BLaER1 treated with 17β-estradiol and CSF1 and Interleukin-3, amounts not matched to agents 10 nM and 100 nM (cell line): ENCODE measurements around the gene SLC12A7.
A peak's percentile ranks its signal among the peaks of the same experiment; 100 is the strongest.

Experiments used
- H3K27ac ChIP-seq, 11 experiments: shearing (Covaris generic); formaldehyde crosslinking; 2 replicates each; pipeline ENCODE4 v1.8.1; 2022
- H3K27me3 ChIP-seq, 11 experiments: shearing (Covaris generic); formaldehyde crosslinking; 2 replicates each; pipeline ENCODE4 v1.8.1; 2022
- H3K36me3 ChIP-seq, 11 experiments: shearing (Covaris generic); formaldehyde crosslinking; 2 replicates each; pipeline ENCODE4 v1.8.1; 2022
- H3K4me1 ChIP-seq, 10 experiments: shearing (Covaris generic); formaldehyde crosslinking; 2 replicates each; pipeline ENCODE4 v1.8.1; 2022
- H3K4me2 ChIP-seq, 11 experiments: shearing (Covaris generic); formaldehyde crosslinking; 2 replicates each; pipeline ENCODE4 v1.8.1; 2022
- H3K4me3 ChIP-seq, 10 experiments: shearing (Covaris generic); formaldehyde crosslinking; 2 replicates each; pipeline ENCODE4 v1.8.1; 2022
- H3K9ac ChIP-seq, 11 experiments: shearing (Covaris generic); formaldehyde crosslinking; 2 replicates each; pipeline ENCODE4 v1.8.1; 2022
- H3K9me3 ChIP-seq, 11 experiments: shearing (Covaris generic); formaldehyde crosslinking; replicated peaks in 1 of 11; 2 replicates each; pipeline ENCODE4 v1.8.1; 2022
- H4K20me1 ChIP-seq, 11 experiments: shearing (Covaris generic); formaldehyde crosslinking; 2 replicates each; pipeline ENCODE4 v1.8.1; 2022
- Cebpa-rat ChIP-seq, 11 experiments: shearing (Covaris generic); IDR thresholded peaks; 2 replicates each; pipeline ENCODE4 v1.8.1; 2022

Gene SLC12A7

GRCh38 chr5:1050423-1051365 lies 61.2 kb downstream of the SLC12A7 start:
- peaks cover 0 to 6% (median 0%) of the 10 kb centered on the region in 11 experiments; a peak in 2 of 22 replicates for H3K9me3 ChIP-seq
- H3K9ac ChIP-seq, result peak overlapping the region in 3 of 11 experiments; percentile 34 to 57 (median 40); a peak in 4 of 22 replicates
- H3K4me3 ChIP-seq, result no peak overlapping the region
- H3K27ac ChIP-seq, result peak overlapping the region in 2 of 11 experiments; percentile 2 to 35; a peak in 2 of 22 replicates
- peaks cover 14 to 62% (median 43%) of the 10 kb centered on the region in 11 experiments; a peak in 20 of 22 replicates for H4K20me1 ChIP-seq
- TF ChIP-seq Cebpa-rat (IDR thresholded peaks at IDR 0.05), result no peak
- peaks cover 0 to 23% (median 0%) of the 10 kb centered on the region in 11 experiments; a peak in 6 of 22 replicates for H3K27me3 ChIP-seq
- peak overlapping the region in 9 of 11 experiments; percentile 38 to 92 (median 84); a peak in 18 of 22 replicates for H3K4me2 ChIP-seq
- H3K4me1 ChIP-seq, result peaks cover 29 to 73% (median 67%) of the 10 kb centered on the region in 10 experiments
- H3K36me3 ChIP-seq, result peaks cover 0 to 6% (median 0%) of the 10 kb centered on the region in 11 experiments; a peak in 3 of 22 replicates

GRCh38 chr5:1048861-1049838 lies 62.7 kb downstream of the SLC12A7 start:
- Histone ChIP-seq H3K27ac (no peak overlapping the region), H3K27me3 (peaks cover 0 to 23% (median 0%) of the 10 kb centered on the region in 11 experiments; a peak in 6 of 22 replicates), H3K4me3 (no peak overlapping the region), H3K9me3 (peaks cover 0 to 9% (median 0%) of the 10 kb centered on the region in 11 experiments; a peak in 3 of 22 replicates), H3K9ac (0 out of 22 replicates have a peak overlapping the region, but pooled peaks of 1 of the 11 experiments have one; percentile 47), H3K4me1 (peaks cover 16 to 58% (median 52%) of the 10 kb centered on the region in 10 experiments), H4K20me1 (peaks cover 4 to 47% (median 29%) of the 10 kb centered on the region in 11 experiments; a peak in 20 of 22 replicates), H3K4me2 (peak overlapping the region in 9 of 11 experiments; percentile 38 to 92 (median 84); a peak in 13 of 22 replicates), H3K36me3 (peaks cover 0 to 6% (median 0%) of the 10 kb centered on the region in 11 experiments; a peak in 2 of 22 replicates)
- no peak for TF ChIP-seq Cebpa-rat (IDR thresholded peaks at IDR 0.05)

GRCh38 chr5:1048162-1048721 lies 63.6 kb downstream of the SLC12A7 start:
- Histone ChIP-seq H3K27ac (no peak overlapping the region), H3K9me3 (peaks cover 0 to 9% (median 0%) of the 10 kb centered on the region in 11 experiments; a peak in 3 of 22 replicates), H3K4me1 (peaks cover 8 to 49% (median 43%) of the 10 kb centered on the region in 10 experiments; a peak in 19 of 20 replicates), H4K20me1 (peaks cover 0 to 40% (median 21%) of the 10 kb centered on the region in 11 experiments; a peak in 20 of 22 replicates), H3K4me2 (peak overlapping the region in 1 of 11 experiments; percentile 38; a peak in 2 of 22 replicates), H3K36me3 (peaks cover 0 to 6% (median 0%) of the 10 kb centered on the region in 11 experiments; a peak in 2 of 22 replicates), H3K9ac (no peak overlapping the region), H3K4me3 (no peak overlapping the region), H3K27me3 (peaks cover 0 to 23% (median 0%) of the 10 kb centered on the region in 11 experiments; a peak in 6 of 22 replicates)
- TF ChIP-seq Cebpa-rat (IDR thresholded peaks at IDR 0.05), result no peak

DNA sequence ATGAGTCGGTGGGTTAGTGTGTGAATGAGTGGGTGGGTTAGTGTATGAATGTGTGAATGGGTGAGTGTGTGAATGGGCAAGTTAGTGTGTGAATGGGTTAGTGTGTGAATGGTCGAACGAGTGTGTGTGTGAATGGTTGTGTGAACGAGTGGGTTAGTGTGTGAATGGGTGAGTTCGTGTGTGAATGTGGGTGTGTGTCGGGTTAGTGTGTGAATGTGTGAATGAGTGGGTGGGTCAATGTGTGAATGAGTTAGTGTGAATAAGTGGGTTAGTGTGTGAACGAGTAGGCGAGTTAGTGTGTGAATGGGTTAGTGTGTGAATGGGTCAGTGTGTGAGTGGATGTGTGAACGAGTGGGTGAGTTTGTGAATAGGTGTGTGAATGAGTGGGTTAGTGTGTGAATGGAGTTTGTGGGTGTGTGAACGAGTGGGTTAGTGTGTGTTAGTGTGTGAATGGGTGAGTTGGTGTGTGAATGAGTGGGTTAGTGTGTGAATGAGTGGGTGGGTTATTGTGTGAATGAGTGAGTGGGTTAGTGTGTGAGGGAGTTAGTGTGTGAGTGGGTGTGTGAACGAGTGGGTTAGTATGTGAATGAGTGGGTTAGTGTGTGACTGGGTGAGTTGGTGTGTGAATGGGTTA lies 64.4 kb downstream of the SLC12A7 start:
- H3K27me3 ChIP-seq, result peaks cover 0 to 23% (median 0%) of the 10 kb centered on the region in 11 experiments; a peak in 6 of 22 replicates
- H3K4me1 ChIP-seq, result peaks cover 4 to 41% (median 35%) of the 10 kb centered on the region in 10 experiments; a peak in 18 of 20 replicates

GRCh38 chr5:1045960-1046560 lies 65.8 kb downstream of the SLC12A7 start:
- Histone ChIP-seq H3K4me2 (no peak overlapping the region), H3K4me3 (no peak overlapping the region), H3K27ac (no peak overlapping the region), H4K20me1 (peaks cover 0 to 18% (median 6%) of the 10 kb centered on the region in 11 experiments; a peak in 7 of 22 replicates), H3K9ac (no peak overlapping the region), H3K9me3 (peaks cover 0 to 9% (median 3%) of the 10 kb centered on the region in 11 experiments; a peak in 6 of 22 replicates), H3K36me3 (no peaks in the 10 kb centered on the region), H3K27me3 (peaks cover 0 to 12% (median 0%) of the 10 kb centered on the region in 11 experiments; a peak in 6 of 22 replicates), H3K4me1 (peaks cover 4 to 27% (median 21%) of the 10 kb centered on the region in 10 experiments; a peak in 18 of 20 replicates)
- TF ChIP-seq Cebpa-rat (IDR thresholded peaks at IDR 0.05), result no peak

More for the DNA sequence above, 64.4 kb downstream of the SLC12A7 start:
- Histone ChIP-seq H3K9me3 (peaks cover 0 to 9% (median 0%) of the 10 kb centered on the region in 11 experiments; a peak in 4 of 22 replicates), H4K20me1 (peaks cover 0 to 32% (median 13%) of the 10 kb centered on the region in 11 experiments; a peak in 15 of 22 replicates), H3K9ac (no peak overlapping the region), H3K36me3 (peaks cover 0 to 5% (median 0%) of the 10 kb centered on the region in 11 experiments; a peak in 2 of 22 replicates), H3K4me2 (no peak overlapping the region), H3K4me3 (no peak overlapping the region), H3K27ac (no peak overlapping the region)
- no peak for TF ChIP-seq Cebpa-rat (IDR thresholded peaks at IDR 0.05)

DNA sequence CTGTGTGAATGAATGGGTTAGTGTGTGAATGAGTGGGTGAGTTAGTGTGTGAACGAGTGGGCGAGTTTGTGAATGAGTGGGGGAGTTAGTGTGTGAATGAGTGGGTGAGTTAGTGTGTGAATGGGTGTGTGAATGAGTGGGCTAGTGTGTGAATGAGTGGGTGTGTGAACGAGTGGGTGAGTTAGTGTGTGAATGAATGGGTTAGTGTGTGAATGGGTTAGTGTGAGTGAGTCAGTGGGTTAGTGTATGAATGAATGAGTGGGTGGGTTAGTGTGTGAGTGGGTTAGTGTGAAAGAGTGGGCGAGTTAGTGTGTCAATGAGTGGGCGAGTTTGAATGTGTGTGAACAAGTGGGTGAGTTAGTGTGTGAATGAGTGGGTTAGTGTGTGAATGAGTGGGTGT lies 67.7 kb downstream of the SLC12A7 start:
- Histone ChIP-seq H4K20me1 (no peaks in the 10 kb centered on the region; a peak in 2 of 22 replicates), H3K4me1 (peaks cover 0 to 15% (median 3%) of the 10 kb centered on the region in 10 experiments; a peak in 9 of 20 replicates), H3K4me2 (no peak overlapping the region), H3K9ac (no peak overlapping the region), H3K9me3 (peaks cover 0 to 18% (median 8%) of the 10 kb centered on the region in 11 experiments; a peak in 12 of 22 replicates), H3K36me3 (peaks cover 0 to 13% (median under 1%) of the 10 kb centered on the region in 11 experiments; a peak in 7 of 22 replicates), H3K27ac (no peak overlapping the region), H3K4me3 (no peak overlapping the region), H3K27me3 (no peaks in the 10 kb centered on the region)
- no peak for TF ChIP-seq Cebpa-rat (IDR thresholded peaks at IDR 0.05)

- peaks cover 6 to 26% (median 13%) of the 10 kb centered on the region in 11 experiments; a peak in 14 of 22 replicates for H3K9me3 ChIP-seq
Observed at GRCh38 chr5:1043327-1043726, 68.5 kb downstream of the SLC12A7 start.

More at GRCh38 chr5:1043327-1043726, 68.5 kb downstream of the SLC12A7 start:
- TF ChIP-seq Cebpa-rat (IDR thresholded peaks at IDR 0.05), result no peak
- Histone ChIP-seq H3K27me3 (no peaks in the 10 kb centered on the region), H4K20me1 (no peaks in the 10 kb centered on the region; a peak in 1 of 22 replicates), H3K9ac (no peak overlapping the region), H3K4me1 (peaks cover 0 to 8% (median 0%) of the 10 kb centered on the region in 10 experiments; a peak in 2 of 20 replicates), H3K4me3 (no peak overlapping the region), H3K27ac (no peak overlapping the region), H3K4me2 (no peak overlapping the region), H3K36me3 (peaks cover 0 to 21% (median 8%) of the 10 kb centered on the region in 11 experiments; a peak in 12 of 22 replicates)
